ENCODE data around the gene ZNF585A. TPM values are rescaled to one million over a fixed set of nuclear protein-coding genes. Genes with fewer than 3 reads are reported as not detected.
"Not testable (repeated sequence)": the region's sequence is repeated elsewhere in the genome, so short reads cannot be mapped to it uniquely, and the experiment has no call there.

The ZNF585A gene
- total RNA-seq, 1 experiment from 2014 or later = 7.5 TPM

DNA sequence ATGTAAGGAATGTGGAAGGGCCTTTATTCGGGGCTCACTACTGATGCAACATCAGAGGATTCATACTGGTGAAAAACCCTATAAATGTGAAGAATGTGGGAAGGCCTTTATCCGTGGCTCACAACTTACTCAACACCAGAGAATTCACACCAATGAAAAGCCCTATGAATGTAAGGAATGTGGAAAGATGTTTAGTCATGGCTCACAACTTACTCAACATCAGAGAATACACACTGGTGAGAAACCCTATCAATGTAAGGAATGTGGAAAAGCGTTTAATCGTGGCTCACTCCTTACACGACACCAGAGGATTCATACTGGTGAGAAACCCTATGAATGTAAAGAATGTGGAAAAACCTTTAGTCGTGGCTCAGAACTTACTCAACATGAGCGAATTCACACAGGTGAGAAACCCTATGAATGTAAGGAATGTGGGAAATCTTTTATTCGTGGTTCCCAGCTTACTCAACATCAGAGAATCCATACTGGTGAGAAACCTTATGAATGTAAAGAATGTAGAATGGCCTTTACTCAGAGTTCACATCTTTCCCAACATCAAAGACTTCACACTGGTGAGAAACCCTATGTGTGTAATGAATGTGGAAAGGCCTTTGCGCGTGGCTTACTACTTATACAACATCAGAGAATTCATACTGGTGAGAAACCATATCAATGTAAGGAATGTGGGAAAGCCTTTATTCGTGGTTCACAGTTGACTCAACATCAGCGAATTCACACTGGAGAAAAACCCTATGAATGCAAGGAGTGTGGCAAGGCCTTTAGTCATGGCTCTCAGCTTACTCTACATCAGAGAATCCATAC, 44.3 kb downstream of the ZNF585A start:
- no peaks in the 10 kb centered on the region for H3K27me3 Mint-ChIP-seq (ENCODE audit: unreplicated experiment)
- DNase-seq = no peak
- no peak overlapping the region for H3K4me3 Mint-ChIP-seq (ENCODE audit: low read depth, unreplicated experiment)
- no TSS peak for BruUV-seq (replicated peaks)
- intact Hi-C loops (cut with micrococcal nuclease; ENCODE audit: unreplicated experiment) = no loop called here
- no peak overlapping the region for H3K27ac Mint-ChIP-seq (ENCODE audit: unreplicated experiment)
- CTCF ChIA-PET = no interaction called here
- TF ChIP-seq, protein P1, sequence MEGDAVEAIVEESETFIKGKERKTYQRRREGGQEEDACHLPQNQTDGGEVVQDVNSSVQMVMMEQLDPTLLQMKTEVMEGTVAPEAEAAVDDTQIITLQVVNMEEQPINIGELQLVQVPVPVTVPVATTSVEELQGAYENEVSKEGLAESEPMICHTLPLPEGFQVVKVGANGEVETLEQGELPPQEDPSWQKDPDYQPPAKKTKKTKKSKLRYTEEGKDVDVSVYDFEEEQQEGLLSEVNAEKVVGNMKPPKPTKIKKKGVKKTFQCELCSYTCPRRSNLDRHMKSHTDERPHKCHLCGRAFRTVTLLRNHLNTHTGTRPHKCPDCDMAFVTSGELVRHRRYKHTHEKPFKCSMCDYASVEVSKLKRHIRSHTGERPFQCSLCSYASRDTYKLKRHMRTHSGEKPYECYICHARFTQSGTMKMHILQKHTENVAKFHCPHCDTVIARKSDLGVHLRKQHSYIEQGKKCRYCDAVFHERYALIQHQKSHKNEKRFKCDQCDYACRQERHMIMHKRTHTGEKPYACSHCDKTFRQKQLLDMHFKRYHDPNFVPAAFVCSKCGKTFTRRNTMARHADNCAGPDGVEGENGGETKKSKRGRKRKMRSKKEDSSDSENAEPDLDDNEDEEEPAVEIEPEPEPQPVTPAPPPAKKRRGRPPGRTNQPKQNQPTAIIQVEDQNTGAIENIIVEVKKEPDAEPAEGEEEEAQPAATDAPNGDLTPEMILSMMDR (IDR thresholded peaks at IDR 0.05; ENCODE audit: unreplicated experiment) = no peak
- no peaks in the 10 kb centered on the region for H3K4me1 Mint-ChIP-seq (ENCODE audit: low read depth, unreplicated experiment)
- H3K36me3 Mint-ChIP-seq (ENCODE audit: insufficient read depth, unreplicated experiment) = peaks cover 5% of the 10 kb centered on the region
- peaks cover 28% of the 10 kb centered on the region for H3K9me3 Mint-ChIP-seq (ENCODE audit: low read depth, unreplicated experiment)

DNA sequence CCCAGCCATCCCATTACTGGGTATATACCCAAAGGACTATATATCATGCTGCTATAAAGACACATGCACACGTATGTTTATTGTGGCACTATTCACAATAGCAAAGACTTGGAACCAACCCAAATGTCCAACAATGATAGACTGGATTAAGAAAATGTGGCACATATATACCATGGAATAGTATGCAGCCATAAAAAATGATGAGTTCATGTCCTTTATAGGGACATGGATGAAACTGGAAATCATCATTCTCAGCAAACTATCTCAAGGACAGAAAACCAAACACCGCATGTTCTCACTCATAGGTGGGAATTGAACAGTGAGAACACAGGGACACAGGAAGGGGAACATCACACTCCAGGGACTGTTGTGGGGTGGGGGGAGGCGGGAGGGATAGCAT, 50.4 kb downstream of the ZNF585A start:
- CTCF ChIA-PET; H3K27ac Mint-ChIP-seq (ENCODE audit: unreplicated experiment); BruUV-seq (replicated peaks); H3K4me3 Mint-ChIP-seq (ENCODE audit: low read depth, unreplicated experiment); intact Hi-C loops (cut with micrococcal nuclease; ENCODE audit: unreplicated experiment); H3K36me3 Mint-ChIP-seq (ENCODE audit: insufficient read depth, unreplicated experiment); H3K27me3 Mint-ChIP-seq (ENCODE audit: unreplicated experiment); H3K4me1 Mint-ChIP-seq (ENCODE audit: low read depth, unreplicated experiment); DNase-seq: not testable (repeated sequence)
- peaks cover 23% of the 10 kb centered on the region for H3K9me3 Mint-ChIP-seq (ENCODE audit: low read depth, unreplicated experiment)

DNA sequence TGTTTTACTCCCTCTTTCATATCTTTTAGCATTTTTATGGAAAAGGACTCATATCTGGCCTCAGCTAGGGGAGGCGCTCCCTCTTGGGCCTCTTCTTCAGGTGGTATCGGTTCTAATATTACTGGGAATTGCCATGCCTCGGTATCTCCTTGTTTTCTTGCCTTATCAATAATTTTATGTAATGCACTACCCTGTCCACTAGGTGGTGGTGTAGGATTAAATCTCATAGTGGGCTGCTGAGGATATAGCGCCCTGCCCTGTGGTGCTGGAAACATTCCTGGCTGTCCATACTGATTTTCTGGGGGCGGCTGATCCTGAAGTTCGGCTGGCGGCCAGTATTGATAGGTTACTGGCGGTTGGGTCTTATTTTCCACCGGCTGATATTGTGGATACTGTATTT, 58.5 kb downstream of the ZNF585A start:
- intact Hi-C loops (cut with micrococcal nuclease; ENCODE audit: unreplicated experiment) = no loop called here
- BruUV-seq (replicated peaks) = no TSS peak
- CTCF ChIA-PET = no interaction called here
- Mint-ChIP-seq H3K9me3 (ENCODE audit: low read depth, unreplicated experiment) (peaks cover 26% of the 10 kb centered on the region), H3K27ac (ENCODE audit: unreplicated experiment) (no peak overlapping the region), H3K4me1 (ENCODE audit: low read depth, unreplicated experiment) (no peaks in the 10 kb centered on the region), H3K4me3 (ENCODE audit: low read depth, unreplicated experiment) (no peak overlapping the region), H3K27me3 (ENCODE audit: unreplicated experiment) (no peaks in the 10 kb centered on the region), H3K36me3 (ENCODE audit: insufficient read depth, unreplicated experiment) (peaks cover 5% of the 10 kb centered on the region)
- no peak for DNase-seq
- TF ChIP-seq, protein P1 (IDR thresholded peaks at IDR 0.05; ENCODE audit: unreplicated experiment) = no peak

DNA sequence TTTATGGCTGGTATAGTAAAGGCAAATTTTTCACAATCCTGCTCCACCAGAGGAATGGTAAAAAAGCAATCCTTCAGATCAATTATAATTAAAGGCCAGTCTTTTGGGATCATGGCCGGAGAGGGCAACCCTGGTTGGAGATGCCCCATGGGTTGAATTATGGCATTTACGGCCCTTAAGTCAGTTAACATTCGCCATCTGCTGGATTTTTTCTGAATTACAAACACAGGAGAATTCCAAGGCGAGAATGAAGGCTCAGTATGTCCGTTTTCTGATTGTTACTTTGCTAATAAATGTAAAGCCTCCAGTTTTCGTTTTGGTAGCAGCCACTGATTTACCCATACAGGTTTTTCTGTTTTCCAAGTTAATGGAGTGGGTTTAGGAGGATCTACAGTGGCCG, 60.7 kb downstream of the ZNF585A start:
- CTCF ChIA-PET; BruUV-seq (replicated peaks); intact Hi-C loops (cut with micrococcal nuclease; ENCODE audit: unreplicated experiment); H3K27ac Mint-ChIP-seq (ENCODE audit: unreplicated experiment); H3K4me3 Mint-ChIP-seq (ENCODE audit: low read depth, unreplicated experiment); DNase-seq; H3K36me3 Mint-ChIP-seq (ENCODE audit: insufficient read depth, unreplicated experiment); H3K4me1 Mint-ChIP-seq (ENCODE audit: low read depth, unreplicated experiment); H3K27me3 Mint-ChIP-seq (ENCODE audit: unreplicated experiment): not testable (repeated sequence)
- H3K9me3 Mint-ChIP-seq (ENCODE audit: low read depth, unreplicated experiment) = peaks cover 23% of the 10 kb centered on the region

DNA sequence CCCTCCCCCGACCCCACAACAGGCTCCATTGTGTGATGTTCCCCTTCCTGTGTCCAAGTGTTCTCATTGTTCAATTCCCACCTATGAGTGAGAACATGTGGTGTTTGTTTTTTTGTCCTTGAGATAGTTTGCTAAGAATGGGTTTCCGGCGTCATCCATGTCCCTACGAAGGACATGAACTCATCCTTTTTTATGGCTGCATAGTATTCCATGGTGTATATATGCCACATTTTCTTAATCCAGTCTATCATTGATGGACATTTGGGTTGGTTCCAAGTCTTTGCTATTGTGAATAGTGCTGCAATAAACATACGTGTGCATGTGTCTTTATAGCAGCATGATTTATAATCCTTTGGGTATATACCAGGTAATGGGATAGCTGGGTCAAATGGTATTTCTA, 68.4 kb downstream of the ZNF585A start:
- DNase-seq; H3K36me3 Mint-ChIP-seq (ENCODE audit: insufficient read depth, unreplicated experiment); H3K4me3 Mint-ChIP-seq (ENCODE audit: low read depth, unreplicated experiment); CTCF ChIA-PET; H3K27me3 Mint-ChIP-seq (ENCODE audit: unreplicated experiment); H3K27ac Mint-ChIP-seq (ENCODE audit: unreplicated experiment); intact Hi-C loops (cut with micrococcal nuclease; ENCODE audit: unreplicated experiment); H3K4me1 Mint-ChIP-seq (ENCODE audit: low read depth, unreplicated experiment); BruUV-seq (replicated peaks): not testable (repeated sequence)
- H3K9me3 Mint-ChIP-seq (ENCODE audit: low read depth, unreplicated experiment) = peaks cover 16% of the 10 kb centered on the region

DNA sequence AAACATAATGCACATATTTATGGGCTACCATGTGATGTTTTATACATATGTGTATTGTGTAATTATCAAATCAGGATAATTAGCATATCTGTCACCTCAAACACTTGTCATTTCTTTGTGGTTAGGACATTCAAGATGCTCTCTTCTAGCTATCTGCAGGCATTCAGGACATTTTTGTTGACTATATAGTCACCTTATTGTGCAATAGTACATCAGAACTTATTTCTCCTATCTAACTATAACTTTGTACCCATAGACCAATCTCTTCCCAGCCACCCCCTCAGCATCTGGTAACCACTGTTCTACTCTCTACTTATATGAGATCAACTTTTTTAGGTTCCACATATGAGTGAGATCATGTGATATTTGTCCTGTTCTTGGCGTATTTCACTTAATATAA, 73.9 kb downstream of the ZNF585A start:
- TF ChIP-seq, protein P1 (IDR thresholded peaks at IDR 0.05; ENCODE audit: unreplicated experiment) = no peak
- Mint-ChIP-seq H3K27me3 (ENCODE audit: unreplicated experiment) (no peaks in the 10 kb centered on the region), H3K9me3 (ENCODE audit: low read depth, unreplicated experiment) (peaks cover 22% of the 10 kb centered on the region), H3K4me3 (ENCODE audit: low read depth, unreplicated experiment) (no peak overlapping the region), H3K4me1 (ENCODE audit: low read depth, unreplicated experiment) (no peaks in the 10 kb centered on the region), H3K27ac (ENCODE audit: unreplicated experiment) (no peak overlapping the region), H3K36me3 (ENCODE audit: insufficient read depth, unreplicated experiment) (peaks cover 5% of the 10 kb centered on the region)
- no TSS peak for BruUV-seq (replicated peaks)
- CTCF ChIA-PET = no interaction called here
- intact Hi-C loops (cut with micrococcal nuclease; ENCODE audit: unreplicated experiment) = no loop called here
- DNase-seq = no peak

All from Calu3 (cell line).